ENCODE results near the gene REXO1. TPM values are rescaled to one million over a fixed set of nuclear protein-coding genes. Genes with fewer than 3 reads are reported as not detected.
A peak's percentile ranks its signal among the peaks of the same experiment; 100 is the strongest.
"Not testable (repeated sequence)": the region's sequence is repeated elsewhere in the genome, so short reads cannot be mapped to it uniquely, and the experiment has no call there.

REXO1 gene, protein sequence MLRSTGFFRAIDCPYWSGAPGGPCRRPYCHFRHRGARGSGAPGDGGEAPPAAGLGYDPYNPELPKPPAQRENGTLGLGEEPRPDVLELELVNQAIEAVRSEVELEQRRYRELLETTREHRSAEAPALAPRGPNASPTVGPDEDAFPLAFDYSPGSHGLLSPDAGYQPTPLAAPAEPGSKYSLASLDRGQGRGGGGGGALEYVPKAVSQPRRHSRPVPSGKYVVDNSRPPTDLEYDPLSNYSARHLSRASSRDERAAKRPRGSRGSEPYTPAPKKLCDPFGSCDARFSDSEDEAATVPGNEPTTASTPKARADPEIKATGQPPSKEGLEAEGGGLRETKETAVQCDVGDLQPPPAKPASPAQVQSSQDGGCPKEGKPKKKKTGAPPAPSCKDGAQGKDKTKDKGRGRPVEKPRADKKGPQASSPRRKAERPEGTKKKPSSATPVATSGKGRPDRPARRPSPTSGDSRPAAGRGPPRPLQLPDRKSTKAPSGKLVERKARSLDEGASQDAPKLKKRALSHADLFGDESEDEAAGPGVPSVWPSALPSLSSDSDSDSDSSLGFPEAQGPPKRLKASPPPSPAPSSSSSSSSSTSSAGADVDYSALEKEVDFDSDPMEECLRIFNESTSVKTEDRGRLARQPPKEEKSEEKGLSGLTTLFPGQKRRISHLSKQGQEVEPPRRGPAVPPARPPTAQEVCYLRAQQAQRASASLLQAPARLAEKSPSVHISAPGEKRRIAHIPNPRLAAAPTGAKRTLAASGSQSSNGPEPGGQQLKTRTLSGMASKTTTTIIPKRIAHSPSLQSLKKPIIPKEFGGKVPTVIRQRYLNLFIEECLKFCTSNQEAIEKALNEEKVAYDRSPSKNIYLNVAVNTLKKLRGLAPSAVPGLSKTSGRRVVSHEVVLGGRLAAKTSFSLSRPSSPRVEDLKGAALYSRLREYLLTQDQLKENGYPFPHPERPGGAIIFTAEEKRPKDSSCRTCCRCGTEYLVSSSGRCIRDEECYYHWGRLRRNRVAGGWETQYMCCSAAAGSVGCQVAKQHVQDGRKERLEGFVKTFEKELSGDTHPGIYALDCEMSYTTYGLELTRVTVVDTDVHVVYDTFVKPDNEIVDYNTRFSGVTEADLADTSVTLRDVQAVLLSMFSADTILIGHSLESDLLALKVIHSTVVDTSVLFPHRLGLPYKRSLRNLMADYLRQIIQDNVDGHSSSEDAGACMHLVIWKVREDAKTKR
- 36.4 and 37.9 TPM in 2 replicates for total RNA-seq (ENCODE audit: low replicate concordance)
- long read RNA-seq: 0 reads

- Mint-ChIP-seq H3K4me3 (peak within 1 kb of the TSS; percentile 95), H3K27me3 (no peaks in the 10 kb centered on the region), H3K4me1 (ENCODE audit: unreplicated experiment) (peaks cover 21% of the 10 kb centered on the region), H3K36me3 (no peaks in the 10 kb centered on the region), H3K9me3 (no peaks in the 10 kb centered on the region), H3K27ac (peak within 1 kb of the TSS; percentile 91)
- DNase-seq (ENCODE audit: extremely low spot score, unreplicated experiment): peak; percentile 98
- TF ChIP-seq, protein P1, sequence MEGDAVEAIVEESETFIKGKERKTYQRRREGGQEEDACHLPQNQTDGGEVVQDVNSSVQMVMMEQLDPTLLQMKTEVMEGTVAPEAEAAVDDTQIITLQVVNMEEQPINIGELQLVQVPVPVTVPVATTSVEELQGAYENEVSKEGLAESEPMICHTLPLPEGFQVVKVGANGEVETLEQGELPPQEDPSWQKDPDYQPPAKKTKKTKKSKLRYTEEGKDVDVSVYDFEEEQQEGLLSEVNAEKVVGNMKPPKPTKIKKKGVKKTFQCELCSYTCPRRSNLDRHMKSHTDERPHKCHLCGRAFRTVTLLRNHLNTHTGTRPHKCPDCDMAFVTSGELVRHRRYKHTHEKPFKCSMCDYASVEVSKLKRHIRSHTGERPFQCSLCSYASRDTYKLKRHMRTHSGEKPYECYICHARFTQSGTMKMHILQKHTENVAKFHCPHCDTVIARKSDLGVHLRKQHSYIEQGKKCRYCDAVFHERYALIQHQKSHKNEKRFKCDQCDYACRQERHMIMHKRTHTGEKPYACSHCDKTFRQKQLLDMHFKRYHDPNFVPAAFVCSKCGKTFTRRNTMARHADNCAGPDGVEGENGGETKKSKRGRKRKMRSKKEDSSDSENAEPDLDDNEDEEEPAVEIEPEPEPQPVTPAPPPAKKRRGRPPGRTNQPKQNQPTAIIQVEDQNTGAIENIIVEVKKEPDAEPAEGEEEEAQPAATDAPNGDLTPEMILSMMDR (conservative IDR thresholded peaks at IDR 0.05): peak; percentile 99
Measured at GRCh38 chr19:1848399-1849131, at the start of gene REXO1. Gene REXO1 (minus strand): TSS chr19:1848483. CDS start chr19:1848358, 125 bp downstream.

- TF ChIP-seq, protein P1 (conservative IDR thresholded peaks at IDR 0.05): no peak
- H3K27ac Mint-ChIP-seq: no peak overlapping the region
- H3K27me3 Mint-ChIP-seq: no peaks in the 10 kb centered on the region
- H3K4me1 Mint-ChIP-seq (ENCODE audit: unreplicated experiment): peaks cover 5% of the 10 kb centered on the region
- H3K4me3 Mint-ChIP-seq: no peak overlapping the region
- H3K9me3 Mint-ChIP-seq: no peaks in the 10 kb centered on the region
- DNase-seq (ENCODE audit: extremely low spot score, unreplicated experiment): no peak
- H3K36me3 Mint-ChIP-seq: no peaks in the 10 kb centered on the region
Measured at GRCh38 chr19:1896508-1896907, 48.2 kb upstream of the REXO1 start.

- TF ChIP-seq, protein P1 (conservative IDR thresholded peaks at IDR 0.05): no peak
- no peak overlapping the region for H3K27ac Mint-ChIP-seq
- no peaks in the 10 kb centered on the region for H3K9me3 Mint-ChIP-seq
- H3K27me3 Mint-ChIP-seq: no peaks in the 10 kb centered on the region
- peaks cover 5% of the 10 kb centered on the region for H3K4me1 Mint-ChIP-seq (ENCODE audit: unreplicated experiment)
- H3K36me3 Mint-ChIP-seq: no peaks in the 10 kb centered on the region
- no peak for DNase-seq (ENCODE audit: extremely low spot score, unreplicated experiment)
- no peak overlapping the region for H3K4me3 Mint-ChIP-seq
Measured at GRCh38 chr19:1893791-1894190, 45.5 kb upstream of the REXO1 start.

DNA sequence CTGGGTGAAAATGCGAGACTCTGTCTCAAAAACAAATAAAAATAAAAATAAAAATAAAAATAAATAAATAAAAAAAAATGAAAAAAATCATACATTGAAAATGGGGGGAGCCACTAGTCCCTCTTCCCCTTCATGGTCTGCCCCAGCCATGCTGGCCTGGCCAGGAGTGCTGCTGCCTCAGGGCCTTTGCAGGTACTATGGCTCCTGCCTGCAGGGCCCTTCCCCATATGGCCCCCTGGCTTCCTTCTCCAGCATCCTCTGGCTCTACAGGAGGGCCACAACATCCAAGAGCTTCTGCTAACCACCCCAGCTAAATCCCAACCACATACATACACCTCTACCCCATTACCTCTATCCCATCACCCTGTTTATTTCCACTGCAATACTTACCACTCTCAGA lies 41.6 kb upstream of the REXO1 start:
- no peak for DNase-seq (ENCODE audit: extremely low spot score, unreplicated experiment)
- TF ChIP-seq, protein P1 (conservative IDR thresholded peaks at IDR 0.05): no peak
- Mint-ChIP-seq H3K9me3 (no peaks in the 10 kb centered on the region), H3K36me3 (no peaks in the 10 kb centered on the region), H3K4me3 (no peak overlapping the region), H3K4me1 (ENCODE audit: unreplicated experiment) (peaks cover 6% of the 10 kb centered on the region), H3K27me3 (no peaks in the 10 kb centered on the region), H3K27ac (peak overlapping the region; percentile 16)

DNA sequence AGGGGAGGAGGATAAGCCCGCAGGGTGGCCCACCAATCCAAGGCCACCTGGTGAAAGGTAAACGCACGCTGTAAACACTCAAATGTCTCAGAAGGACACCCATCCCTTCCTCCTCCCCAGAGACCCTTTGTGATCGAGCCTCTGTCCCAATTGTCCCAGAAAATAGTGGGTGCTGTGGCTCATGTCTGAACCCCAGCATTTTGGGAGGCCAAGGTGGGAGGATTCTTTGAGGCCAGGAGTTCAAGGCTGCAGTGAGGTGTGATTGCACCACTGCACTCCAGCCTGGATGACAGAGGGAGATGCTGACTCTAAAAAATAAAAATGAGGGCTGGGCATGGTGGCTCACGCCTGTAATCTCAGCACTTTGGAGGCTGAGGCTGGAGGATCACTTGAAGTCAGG lies 40.1 kb upstream of the REXO1 start:
- Mint-ChIP-seq H3K4me3 (no peak overlapping the region), H3K4me1 (ENCODE audit: unreplicated experiment) (peaks cover 17% of the 10 kb centered on the region), H3K27ac (no peak overlapping the region), H3K27me3 (no peaks in the 10 kb centered on the region), H3K9me3 (no peaks in the 10 kb centered on the region), H3K36me3 (peaks cover 4% of the 10 kb centered on the region)
- TF ChIP-seq, protein P1 (conservative IDR thresholded peaks at IDR 0.05): no peak
- no peak for DNase-seq (ENCODE audit: extremely low spot score, unreplicated experiment)

DNA sequence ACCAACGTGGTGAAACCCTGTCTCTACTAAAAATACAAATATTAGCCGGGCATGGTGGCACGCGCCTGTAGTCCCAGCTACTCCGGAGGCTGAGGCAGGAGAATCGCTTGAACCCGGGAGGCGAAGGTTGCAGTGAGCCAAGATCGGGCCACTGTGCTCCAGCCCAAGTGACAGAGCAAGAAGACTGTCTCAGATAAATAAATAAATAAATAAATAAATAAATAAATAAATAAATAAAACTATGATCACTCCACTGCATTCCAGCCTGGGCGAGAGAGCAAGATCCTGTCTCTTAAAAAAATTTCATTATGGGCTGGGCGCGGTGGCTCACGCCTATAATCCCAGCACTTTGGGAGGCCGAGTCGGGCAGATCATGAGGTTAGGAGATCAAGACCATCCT lies 38.1 kb upstream of the REXO1 start:
- not testable (repeated sequence) for H3K4me3 Mint-ChIP-seq

GRCh38 chr19:1885398-1886119 lies 37.3 kb upstream of the REXO1 start, which contains the start of gene ABHD17A:
Gene ABHD17A (minus strand): TSS chr19:1885496. CDS start chr19:1881566, 3,930 bp downstream.
- H3K27ac Mint-ChIP-seq: peak within 1 kb of the TSS; percentile 95
- H3K27me3 Mint-ChIP-seq, H3K36me3 Mint-ChIP-seq, H3K9me3 Mint-ChIP-seq: not testable (repeated sequence)
- peak within 1 kb of the TSS; percentile 98 for H3K4me3 Mint-ChIP-seq
- peak; percentile 95 for DNase-seq (ENCODE audit: extremely low spot score, unreplicated experiment)
- peaks cover 30% of the 10 kb centered on the region for H3K4me1 Mint-ChIP-seq (ENCODE audit: unreplicated experiment)

More for the DNA sequence above, 38.1 kb upstream of the REXO1 start:
- not testable (repeated sequence) for H3K9me3 Mint-ChIP-seq; H3K36me3 Mint-ChIP-seq; H3K27ac Mint-ChIP-seq; H3K27me3 Mint-ChIP-seq; DNase-seq (ENCODE audit: extremely low spot score, unreplicated experiment)
- peaks cover 30% of the 10 kb centered on the region for H3K4me1 Mint-ChIP-seq (ENCODE audit: unreplicated experiment)
